ENCODE data around the gene PRF1. TPM values are rescaled to one million over a fixed set of nuclear protein-coding genes. Genes with fewer than 3 reads are reported as not detected.

The PRF1 gene
- total RNA-seq, 4 donors from 2014 or later, result 2.0 to 5.3 (median 3.3) TPM

GRCh38 chr10:70568113-70568512, 34.4 kb downstream of the PRF1 start:
- TF ChIP-seq CTCF (IDR thresholded peaks at IDR 0.05; ENCODE audit: low read depth), result no peak

GRCh38 chr10:70567603-70568002, 34.9 kb downstream of the PRF1 start:
- TF ChIP-seq CTCF (IDR thresholded peaks at IDR 0.05; ENCODE audit: low read depth), result no peak

GRCh38 chr10:70566515-70567290, 35.8 kb downstream of the PRF1 start:
- no peak for TF ChIP-seq CTCF (IDR thresholded peaks at IDR 0.05; ENCODE audit: low read depth)

- TF ChIP-seq CTCF (IDR thresholded peaks at IDR 0.05; ENCODE audit: low read depth), result no peak
Measured at GRCh38 chr10:70565556-70566514, 36.7 kb downstream of the PRF1 start.

- no peak for TF ChIP-seq CTCF (IDR thresholded peaks at IDR 0.05; ENCODE audit: low read depth)
Measured at GRCh38 chr10:70564901-70565351, 37.6 kb downstream of the PRF1 start.

DNA sequence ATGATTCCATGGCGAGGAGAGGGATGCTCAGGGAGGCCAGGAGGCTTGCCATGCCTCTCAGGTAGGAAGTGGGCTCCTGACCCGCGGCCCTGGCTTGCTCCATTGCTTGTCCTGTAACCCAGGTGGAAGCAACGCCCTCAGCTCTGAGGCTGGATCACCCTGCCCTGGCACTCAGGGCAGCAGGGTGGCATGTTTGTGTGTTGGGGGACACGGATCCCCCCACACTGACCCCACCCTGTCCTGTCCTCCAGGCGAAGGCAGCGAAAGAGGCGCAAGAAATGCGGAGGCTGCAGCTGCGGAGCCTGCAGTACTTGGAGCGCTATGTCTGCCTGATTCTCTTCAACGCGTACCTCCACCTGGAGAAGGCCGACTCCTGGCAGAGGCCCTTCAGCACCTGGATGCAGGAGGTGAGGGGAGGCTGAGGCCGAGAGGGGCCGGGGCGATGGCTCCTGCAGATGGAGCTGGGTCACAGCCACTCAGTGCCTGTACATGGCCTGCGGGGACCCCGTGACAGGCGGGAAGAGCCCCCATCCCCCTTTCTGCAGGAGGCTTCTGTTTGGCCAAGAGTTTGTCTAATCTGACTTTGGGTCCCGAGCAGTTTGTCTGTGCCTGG, 38.3 kb downstream of the PRF1 start:
- TF ChIP-seq CTCF (IDR thresholded peaks at IDR 0.05; ENCODE audit: low read depth), result no peak

Data from subcutaneous adipose tissue (tissue), 4 donors.